OCI-M2 (cell line): ENCODE measurements around the gene PSMC3.

ENCODE experiments used
- DNase-seq: peaks from one replicate; lab custom pipeline; 2025; ENCODE audit not compliant: unreplicated experiment; lab: John Stamatoyannopoulos, UW

Gene PSMC3

DNA sequence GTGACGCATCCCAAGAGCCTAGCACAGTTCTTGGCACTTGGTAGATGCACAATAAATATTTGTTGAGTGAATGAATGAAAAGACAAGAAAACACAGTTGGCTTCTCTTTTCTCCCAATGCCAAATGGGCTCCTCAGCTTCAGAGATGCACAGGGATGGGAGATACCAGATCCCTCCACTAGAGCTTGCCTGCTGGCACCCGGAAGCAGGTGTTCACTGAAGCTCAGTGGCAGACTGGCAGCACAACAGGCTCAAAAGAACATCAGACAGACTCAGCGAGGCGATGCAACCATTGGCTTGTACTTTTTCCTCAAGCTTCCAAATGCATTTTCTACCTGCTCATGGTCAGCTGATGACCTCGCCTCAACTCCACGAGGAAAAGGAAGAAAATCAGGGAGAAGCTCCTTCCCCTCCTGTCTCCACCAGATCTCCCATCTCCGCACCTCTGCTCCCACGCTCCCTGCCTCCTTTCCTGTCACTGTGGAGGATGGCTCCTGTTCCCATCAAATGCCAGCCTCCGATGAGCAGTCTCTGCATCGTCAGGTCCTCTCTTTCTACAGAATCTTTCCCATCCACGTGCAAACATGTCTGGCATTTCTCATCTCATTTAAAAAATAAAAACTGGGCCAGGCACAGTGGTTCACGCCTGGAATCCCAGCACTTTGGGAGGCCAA lies 16.9 kb upstream of the PSMC3 start:
- no peak for DNase-seq

DNA sequence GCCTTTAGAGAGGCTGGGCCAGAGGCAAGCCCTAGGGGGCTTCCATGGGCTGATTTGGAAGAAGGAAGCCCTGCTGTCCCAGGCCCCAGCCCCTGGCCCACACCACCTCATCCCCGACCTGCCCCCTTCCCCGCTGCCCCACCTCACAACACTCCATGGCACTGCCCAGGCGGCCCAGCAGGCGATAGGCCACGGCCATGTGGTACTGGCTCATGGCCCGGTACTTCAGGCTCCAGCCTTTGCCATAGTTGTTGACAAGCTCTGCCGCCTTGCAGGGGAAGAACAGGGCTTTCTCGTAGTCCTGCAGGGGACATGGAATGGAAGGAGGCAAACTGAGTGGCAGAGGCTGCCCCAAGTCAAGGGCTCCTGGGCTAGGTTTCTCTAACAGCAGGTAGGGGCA lies 16.3 kb upstream of the PSMC3 start:
- DNase-seq = no peak

DNA sequence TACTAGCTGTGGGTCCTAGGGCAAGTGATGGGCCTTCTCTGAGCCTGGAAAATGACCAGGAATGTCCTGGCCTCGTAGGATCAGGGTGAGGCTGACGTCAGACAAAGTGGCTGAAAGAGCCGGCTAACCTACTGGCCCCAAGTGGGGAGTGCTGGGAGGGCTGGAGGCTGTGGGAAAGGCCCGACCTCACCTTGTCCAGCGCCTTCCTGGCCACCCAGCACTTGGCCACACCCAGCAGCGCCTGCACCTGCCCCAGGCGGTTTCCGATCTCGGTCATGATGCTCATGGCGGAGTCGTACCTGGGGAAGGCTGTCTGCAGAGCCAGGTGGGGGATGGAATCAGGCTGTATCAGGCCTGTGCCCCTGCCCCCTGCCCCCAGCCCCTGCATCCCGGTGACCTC lies 15.2 kb upstream of the PSMC3 start:
- DNase-seq = no peak

- no peak for DNase-seq
These were observed 13.8 kb upstream of the PSMC3 start for GRCh38 chr11:47440054-47440476.

DNA sequence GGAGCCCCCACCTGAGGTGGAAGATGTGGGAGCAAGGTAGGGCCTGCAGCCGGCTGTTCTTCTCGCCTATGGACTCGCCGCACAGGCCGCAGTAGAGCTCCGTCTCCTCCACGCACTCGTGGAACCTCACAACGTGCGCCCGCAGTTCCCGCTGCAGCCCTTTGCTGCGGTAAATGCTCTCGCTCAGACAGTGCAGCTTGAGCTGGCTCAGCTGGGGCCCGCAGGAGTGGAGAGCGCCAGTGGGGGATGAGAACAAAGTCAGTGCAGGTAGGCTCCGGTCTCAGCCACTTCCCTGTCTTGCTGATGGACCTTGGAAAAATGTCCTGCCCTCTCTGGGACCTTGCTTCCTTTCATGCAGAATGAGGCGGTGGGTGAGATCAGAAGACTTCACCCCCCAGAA lies 12.5 kb upstream of the PSMC3 start:
- DNase-seq = no peak

- no peak for DNase-seq
These were observed 11.6 kb upstream of the PSMC3 start for GRCh38 chr11:47437746-47438418.

DNA sequence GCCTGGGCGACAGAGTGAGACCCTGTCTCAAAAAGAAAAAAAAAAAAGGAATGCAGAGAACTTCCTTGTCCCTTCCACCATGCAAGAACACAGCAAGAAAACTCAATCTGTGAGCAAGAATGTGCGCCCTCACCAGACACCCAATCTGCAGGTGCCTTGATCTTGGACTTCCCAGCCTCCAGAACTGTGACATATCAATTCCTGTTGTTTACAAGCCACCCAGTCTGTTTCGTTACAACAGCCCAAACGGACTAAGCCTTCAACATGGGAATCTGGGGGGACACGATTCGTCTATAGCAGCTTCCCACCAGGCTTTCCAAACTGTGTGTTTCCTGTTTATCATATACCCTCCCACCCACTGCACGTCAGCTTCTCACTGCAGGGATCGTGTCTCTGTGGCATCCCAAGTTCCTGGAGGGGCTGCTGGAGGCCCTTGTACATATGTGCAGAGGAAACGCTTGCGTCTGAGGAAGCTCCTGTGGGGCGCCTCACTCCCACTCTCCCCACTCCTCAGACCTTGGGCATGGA lies 11.0 kb upstream of the PSMC3 start:
- no peak for DNase-seq

DNA sequence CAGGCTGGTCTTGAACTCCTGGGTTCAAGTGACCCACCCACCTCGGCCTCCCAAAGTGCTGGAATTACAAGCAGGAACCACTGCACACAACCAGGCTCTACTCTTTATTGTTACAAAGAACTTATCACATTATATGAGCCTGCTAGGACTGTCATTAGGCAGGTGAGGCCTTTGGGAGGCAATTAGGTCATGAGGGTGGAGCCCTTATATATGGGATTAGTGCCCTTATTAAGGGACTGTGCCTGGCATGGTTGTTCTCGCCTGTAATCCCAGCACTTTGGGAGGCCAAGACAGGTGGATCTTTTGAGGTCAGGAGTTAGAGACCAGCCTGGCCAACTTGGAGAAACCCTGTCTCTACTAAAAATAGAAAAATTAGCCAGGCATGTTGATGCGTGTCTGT lies 10.5 kb upstream of the PSMC3 start:
- no peak for DNase-seq

DNA sequence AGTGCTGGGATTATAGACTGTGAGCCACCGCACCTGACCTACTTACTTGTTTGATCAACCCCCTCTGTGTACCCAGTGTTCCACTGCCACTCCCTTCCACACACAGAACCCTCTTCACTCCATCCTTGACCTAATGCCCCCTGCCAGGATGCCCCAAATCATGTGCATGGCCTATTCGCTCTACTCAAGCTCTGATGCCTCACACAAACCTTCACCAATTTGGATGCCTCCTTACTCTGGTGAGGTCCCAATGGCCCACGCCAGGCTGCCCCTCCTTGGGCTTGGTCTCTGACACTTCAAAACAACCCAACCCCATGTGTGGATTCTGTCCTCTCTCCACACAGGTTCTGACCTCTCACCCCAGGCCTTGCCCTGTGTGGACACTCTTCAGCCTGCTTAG lies 9.4 kb upstream of the PSMC3 start:
- no peak for DNase-seq

GRCh38 chr11:47434011-47434786 lies 8.0 kb upstream of the PSMC3 start:
- no peak for DNase-seq

- DNase-seq = no peak
These were observed 6.9 kb upstream of the PSMC3 start for GRCh38 chr11:47433157-47433556.

DNA sequence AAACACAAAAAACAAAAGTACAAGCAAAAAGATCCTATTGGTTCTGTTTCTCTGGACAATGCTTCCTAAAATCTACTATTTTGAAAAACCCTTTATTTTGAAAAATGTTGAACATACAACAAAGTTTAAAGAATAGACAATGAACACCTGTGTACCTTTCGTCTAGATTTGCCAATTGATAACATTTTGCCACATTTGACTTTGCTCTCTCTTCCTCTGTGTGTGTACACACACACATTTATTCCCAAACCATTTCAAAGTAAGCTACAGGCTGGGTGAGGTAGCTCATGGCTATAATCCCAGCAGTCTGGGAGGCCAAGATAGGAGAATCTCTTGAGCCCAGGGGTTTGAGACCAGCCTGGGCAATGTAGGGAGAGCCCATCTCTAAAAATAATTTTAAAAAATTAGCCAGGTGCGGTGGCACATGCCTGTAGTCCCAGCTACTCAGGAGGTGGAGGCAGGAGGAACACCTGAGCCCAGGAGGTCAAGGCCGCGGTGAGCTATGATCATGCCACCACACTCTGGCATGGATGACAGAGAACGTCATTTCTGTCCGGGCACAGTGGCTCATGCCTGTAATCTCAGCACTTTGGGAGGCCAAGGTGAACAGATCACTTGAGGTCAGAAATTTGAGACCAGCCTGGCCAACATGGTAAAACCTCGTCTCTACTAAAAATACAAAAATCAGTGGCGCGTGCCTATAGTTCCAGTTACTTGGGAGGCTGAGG lies 5.3 kb upstream of the PSMC3 start:
- no peak for DNase-seq

GRCh38 chr11:47430524-47430923 lies 4.3 kb upstream of the PSMC3 start:
- no peak for DNase-seq

GRCh38 chr11:47425611-47426010 lies 628 bp downstream of the PSMC3 start:
- DNase-seq = no peak

GRCh38 chr11:47418454-47419259 lies 7.6 kb downstream of the PSMC3 start:
- no peak for DNase-seq

DNA sequence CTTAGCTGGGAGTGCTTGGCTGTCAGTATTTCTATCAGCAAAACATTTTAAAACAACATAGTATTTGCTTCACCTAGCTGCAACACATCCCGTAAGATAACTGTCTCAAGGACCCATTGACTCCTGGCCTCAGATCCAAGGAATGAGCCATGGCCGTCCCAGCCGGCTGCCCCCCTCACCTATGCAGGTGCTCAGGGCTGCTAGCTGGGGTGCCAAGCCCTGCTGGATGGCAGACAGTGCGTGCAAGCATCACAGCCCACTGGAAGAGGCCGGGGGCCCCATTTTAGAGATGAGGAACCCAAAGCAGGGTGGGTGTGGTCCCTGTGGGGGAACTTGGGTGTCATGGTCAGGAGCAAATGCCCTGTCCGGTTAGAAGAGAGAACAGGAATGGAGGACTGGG lies 8.5 kb downstream of the PSMC3 start:
- no peak for DNase-seq

DNA sequence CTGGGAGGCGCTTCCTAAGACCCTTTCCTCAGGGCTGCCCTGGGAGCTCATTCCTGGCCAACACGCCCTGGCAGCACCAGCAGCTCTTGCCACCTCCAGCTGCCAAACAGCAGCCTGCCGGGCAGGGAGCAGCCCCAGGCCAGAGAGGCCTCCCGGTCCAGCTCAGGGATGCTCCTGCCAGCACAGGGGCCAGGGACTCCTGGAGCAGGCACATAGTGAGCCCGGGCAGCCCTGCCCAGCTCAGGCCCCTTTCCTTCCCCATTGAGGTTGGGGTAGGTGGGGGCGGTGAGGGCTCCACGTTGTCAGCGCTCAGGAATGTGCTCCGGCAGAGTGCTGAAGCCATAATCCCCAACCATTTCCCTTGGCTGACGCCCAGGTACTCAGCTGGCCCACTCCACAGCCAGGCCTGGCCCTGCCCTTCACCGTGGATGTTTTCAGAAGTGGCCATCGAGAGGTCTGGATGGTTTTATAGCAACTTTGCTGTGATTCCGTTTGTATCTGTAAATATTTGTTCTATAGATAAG lies 10.2 kb downstream of the PSMC3 start:
- DNase-seq = no peak

- no peak for DNase-seq
These were observed 11.0 kb downstream of the PSMC3 start for GRCh38 chr11:47415091-47415854.

- no peak for DNase-seq
These were observed 11.6 kb downstream of the PSMC3 start for GRCh38 chr11:47414685-47415070.
